Bronchial epithelial cell (primary cell): ENCODE data around the gene PSMA7. TPM values are rescaled to one million over a fixed set of nuclear protein-coding genes. Genes with fewer than 3 reads are reported as not detected.

ENCODE experiments used
- DNase-seq: peaks from one replicate; pipeline ENCODE4 v3.0.0-alpha.2; 2010; ENCODE audit warnings: low read depth
- FAIRE-seq: peaks from 2 replicates; lab custom pipeline; 2011; peaks lifted over from hg19 to GRCh38; lab: Jason Lieb, UNC
- H3K27me3 ChIP-seq: 2 replicates; pipeline ENCODE4 v1.5.1; 2011; ENCODE audit warnings: low read length; ENCODE audit not compliant: control insufficient read depth, insufficient read depth
- H3K36me3 ChIP-seq: 2 replicates; pipeline ENCODE4 v1.5.1; 2011; ENCODE audit warnings: low read length; ENCODE audit not compliant: control insufficient read depth, insufficient read depth
- H3K4me3 ChIP-seq: 2 replicates; pipeline ENCODE4 v1.5.1; 2011; ENCODE audit warnings: mild to moderate bottlenecking, low read depth, low read length, control low read depth
- CTCF ChIP-seq: IDR thresholded peaks from 2 replicates; pipeline ENCODE4 v1.5.1; 2011; ENCODE audit warnings: mild to moderate bottlenecking, moderate library complexity, low read length, control low read depth, inconsistent platforms; ENCODE audit not compliant: insufficient read depth, severe bottlenecking
- total RNA-seq: library from RNA; depleted of rRNA; stranded (reverse); fragments of >200 nt; gene quantifications from 2 replicates; pipeline ENCODE4 v1.2.1, GENCODE V29; 2014

PSMA7 gene
- total RNA-seq, 1 donor from 2014 or later: 516 TPM

GRCh38 chr20:62158541-62158940 lies 15.3 kb upstream of the PSMA7 start:
- no peaks in the 10 kb centered on the region for H3K27me3 ChIP-seq
- H3K4me3 ChIP-seq: no peak overlapping the region
- DNase-seq (no peak), FAIRE-seq (no peak)
- TF ChIP-seq CTCF: no peak
- H3K36me3 ChIP-seq: peaks cover 15% of the 10 kb centered on the region

GRCh38 chr20:62158088-62158400 lies 14.8 kb upstream of the PSMA7 start:
- Histone ChIP-seq H3K4me3 (no peak overlapping the region), H3K36me3 (peaks cover 15% of the 10 kb centered on the region), H3K27me3 (no peaks in the 10 kb centered on the region)
- no peak for TF ChIP-seq CTCF
- FAIRE-seq (no peak), DNase-seq (no peak)

GRCh38 chr20:62157387-62158087 lies 14.3 kb upstream of the PSMA7 start:
- FAIRE-seq: no peak
- H3K4me3 ChIP-seq: no peak overlapping the region

GRCh38 chr20:62156592-62157386 lies 13.6 kb upstream of the PSMA7 start:
- no peak for DNase-seq
- TF ChIP-seq CTCF: peak; percentile 83
- H3K36me3 ChIP-seq: peaks cover 11% of the 10 kb centered on the region
- no peak for FAIRE-seq
- no peaks in the 10 kb centered on the region for H3K27me3 ChIP-seq
- no peak overlapping the region for H3K4me3 ChIP-seq

More at GRCh38 chr20:62157387-62158087, 14.3 kb upstream of the PSMA7 start:
- TF ChIP-seq CTCF: no peak
- peaks cover 12% of the 10 kb centered on the region for H3K36me3 ChIP-seq
- DNase-seq: no peak
- H3K27me3 ChIP-seq: no peaks in the 10 kb centered on the region

GRCh38 chr20:62156254-62156556 lies 13.0 kb upstream of the PSMA7 start:
- FAIRE-seq: no peak
- no peak for DNase-seq
- H3K36me3 ChIP-seq: peaks cover 11% of the 10 kb centered on the region
- TF ChIP-seq CTCF: no peak
- no peaks in the 10 kb centered on the region for H3K27me3 ChIP-seq
- no peak overlapping the region for H3K4me3 ChIP-seq
